Vagina (tissue), 2 donors: ENCODE measurements around the gene CDC16. TPM values are rescaled to one million over a fixed set of nuclear protein-coding genes. Genes with fewer than 3 reads are reported as not detected.
"Not testable (repeated sequence)": the region's sequence is repeated elsewhere in the genome, so short reads cannot be mapped to it uniquely, and the experiment has no call there.

Source experiments
- DNase-seq, 2 donors: peaks; one replicate each; pipeline ENCODE4 v3.0.0-alpha.2; 2017; ENCODE audit errors: extremely low spot score in 2 of 2
- H3K27ac ChIP-seq: fragments of 200-600 bp; sonication (generic); one replicate; pipeline ENCODE4 v1.5.1; 2019
- H3K27me3 ChIP-seq: fragments of 200-600 bp; sonication (generic); one replicate; pipeline ENCODE4 v1.5.1; 2019
- H3K36me3 ChIP-seq, 2 donors: fragments of 200-600 bp; sonication (generic); one replicate each; pipeline ENCODE4 v1.5.1; 2017 to 2019
- H3K4me1 ChIP-seq: fragments of 200-600 bp; sonication (generic); one replicate; pipeline ENCODE4 v1.5.1; 2019
- H3K4me3 ChIP-seq, 2 donors: fragments of 200-600 bp; sonication (generic); 1 replicate in 1 of 2; 2 replicates in 1 of 2; pipeline ENCODE4 v1.5.1; 2016 to 2019
- H3K9me3 ChIP-seq: fragments of 200-600 bp; sonication (generic); one replicate; pipeline ENCODE4 v1.5.1; 2019
- POLR2A ChIP-seq, 2 donors: fragments of 450-650 bp; IDR thresholded peaks; one replicate each; pipeline ENCODE4 v1.6.1; 2017; ENCODE audit warnings: antibody characterized with exemption in 2 of 2, mild to moderate bottlenecking in 2 of 2, moderate library complexity in 2 of 2
- POLR2AphosphoS5 ChIP-seq, 2 donors: sonication (generic); formaldehyde crosslinking; IDR thresholded peaks; one replicate each; pipeline ENCODE4 v1.9.0; 2017; ENCODE audit warnings: antibody characterized with exemption in 2 of 2, mild to moderate bottlenecking in 2 of 2, low read depth in 1 of 2; ENCODE audit not compliant: insufficient read depth in 1 of 2
- intact Hi-C: fragments of 100-400 bp; cut with DNase I; formaldehyde crosslinking; loops from one replicate; pipeline ENCODE4 v1.15.1; 2023
- total RNA-seq: library from RNA; depleted of rRNA; stranded (reverse); fragments of >200 nt; gene quantifications from one replicate; pipeline ENCODE4 v1.2.3, GENCODE V29; 2016
- TF ChIP-seq, protein P1 (sequence below), 3 experiments: fragments of 450-650 bp in 2 of 3; fragments of 200-600 bp in 1 of 3; sonication (generic) in 1 of 3; IDR thresholded peaks; one replicate each; pipeline ENCODE4 v1.5.1; 2017 to 2019; ENCODE audit warnings: antibody characterized with exemption in 3 of 3, mild to moderate bottlenecking in 2 of 3, moderate library complexity in 2 of 3

Gene CDC16
- total RNA-seq, 1 donor from 2014 or later, result 60.9 TPM

DNA sequence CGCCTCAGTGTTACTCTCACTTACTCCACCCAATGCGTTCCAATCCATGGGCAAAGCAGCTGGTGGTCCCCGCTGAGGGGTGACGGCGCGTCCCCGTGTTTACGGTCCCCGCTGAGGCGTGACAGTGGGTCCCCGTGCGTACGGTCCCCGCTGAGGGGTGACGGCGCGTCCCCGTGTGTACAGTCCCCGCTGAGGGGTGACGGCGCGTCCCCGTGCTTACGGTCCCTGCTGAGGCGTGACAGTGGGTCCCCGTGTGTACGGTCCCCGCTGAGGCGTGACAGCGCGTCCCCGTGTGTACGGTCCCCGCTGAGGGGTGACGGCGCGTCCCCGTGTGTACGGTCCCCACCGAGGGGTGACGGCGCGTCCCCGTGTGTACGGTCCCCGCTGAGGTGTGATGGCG lies 36.1 kb upstream of the CDC16 start:
- intact Hi-C loops, result no loop called here
- Histone ChIP-seq H3K4me1 (no peaks in the 10 kb centered on the region), H3K36me3 (no peaks in the 10 kb centered on the region), H3K4me3 (no peak overlapping the region), H3K27me3 (no peaks in the 10 kb centered on the region), H3K9me3 (no peaks in the 10 kb centered on the region), H3K27ac (no peak overlapping the region)
- TF ChIP-seq, protein P1, sequence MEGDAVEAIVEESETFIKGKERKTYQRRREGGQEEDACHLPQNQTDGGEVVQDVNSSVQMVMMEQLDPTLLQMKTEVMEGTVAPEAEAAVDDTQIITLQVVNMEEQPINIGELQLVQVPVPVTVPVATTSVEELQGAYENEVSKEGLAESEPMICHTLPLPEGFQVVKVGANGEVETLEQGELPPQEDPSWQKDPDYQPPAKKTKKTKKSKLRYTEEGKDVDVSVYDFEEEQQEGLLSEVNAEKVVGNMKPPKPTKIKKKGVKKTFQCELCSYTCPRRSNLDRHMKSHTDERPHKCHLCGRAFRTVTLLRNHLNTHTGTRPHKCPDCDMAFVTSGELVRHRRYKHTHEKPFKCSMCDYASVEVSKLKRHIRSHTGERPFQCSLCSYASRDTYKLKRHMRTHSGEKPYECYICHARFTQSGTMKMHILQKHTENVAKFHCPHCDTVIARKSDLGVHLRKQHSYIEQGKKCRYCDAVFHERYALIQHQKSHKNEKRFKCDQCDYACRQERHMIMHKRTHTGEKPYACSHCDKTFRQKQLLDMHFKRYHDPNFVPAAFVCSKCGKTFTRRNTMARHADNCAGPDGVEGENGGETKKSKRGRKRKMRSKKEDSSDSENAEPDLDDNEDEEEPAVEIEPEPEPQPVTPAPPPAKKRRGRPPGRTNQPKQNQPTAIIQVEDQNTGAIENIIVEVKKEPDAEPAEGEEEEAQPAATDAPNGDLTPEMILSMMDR (IDR thresholded peaks at IDR 0.05), result no peak
- no peak for TF ChIP-seq POLR2AphosphoS5 (IDR thresholded peaks at IDR 0.05; ENCODE audit: insufficient read depth in 1 of 2, low read depth in 1 of 2)
- TF ChIP-seq POLR2A (IDR thresholded peaks at IDR 0.05), result no peak
- DNase-seq, result peak in 1 of 2 donors; percentile 1

DNA sequence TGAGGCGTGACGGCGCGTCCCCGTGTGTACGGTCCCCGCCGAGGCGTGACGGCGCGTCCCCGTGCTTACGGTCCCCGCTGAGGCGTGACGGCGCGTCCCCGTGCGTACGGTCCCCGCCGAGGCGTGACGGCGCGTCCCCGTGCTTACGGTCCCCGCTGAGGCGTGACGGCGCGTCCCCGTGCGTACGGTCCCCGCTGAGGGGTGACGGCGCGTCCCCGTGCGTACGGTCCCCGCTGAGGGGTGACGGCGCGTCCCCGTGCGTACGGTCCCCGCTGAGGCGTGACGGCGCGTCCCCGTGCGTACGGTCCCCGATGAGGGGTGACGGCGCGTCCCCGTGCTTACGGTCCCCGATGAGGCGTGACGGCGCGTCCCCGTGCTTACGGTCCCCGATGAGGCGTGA lies 35.2 kb upstream of the CDC16 start:
- H3K36me3 ChIP-seq, H3K27ac ChIP-seq, H3K27me3 ChIP-seq, intact Hi-C loops, H3K9me3 ChIP-seq, DNase-seq, H3K4me3 ChIP-seq, H3K4me1 ChIP-seq: not testable (repeated sequence)

DNA sequence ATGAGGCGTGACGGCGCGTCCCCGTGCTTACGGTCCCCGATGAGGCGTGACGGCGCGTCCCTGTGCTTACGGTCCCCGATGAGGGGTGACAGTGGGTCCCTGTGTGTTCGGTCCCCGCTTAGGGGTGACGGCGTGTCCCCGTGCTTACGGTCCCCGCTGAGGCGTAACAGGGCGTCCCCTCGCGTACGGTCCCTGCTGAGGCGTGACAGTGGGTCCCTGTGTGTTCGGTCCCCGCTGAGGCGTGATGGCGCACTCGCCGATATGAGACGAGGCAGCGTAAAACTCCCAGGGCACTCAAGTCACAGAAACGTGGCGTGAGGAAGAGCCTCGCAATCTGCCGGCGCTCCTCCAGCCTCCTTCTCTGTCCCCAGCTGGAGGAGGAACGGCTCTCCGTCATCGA lies 34.7 kb upstream of the CDC16 start:
- TF ChIP-seq POLR2A (IDR thresholded peaks at IDR 0.05), result no peak
- TF ChIP-seq POLR2AphosphoS5 (IDR thresholded peaks at IDR 0.05; ENCODE audit: insufficient read depth in 1 of 2, low read depth in 1 of 2), result no peak
- TF ChIP-seq, protein P1 (IDR thresholded peaks at IDR 0.05), result no peak
- H3K27me3 ChIP-seq, result no peaks in the 10 kb centered on the region
- DNase-seq, result peak in 1 of 2 donors; percentile 60
- H3K27ac ChIP-seq, result no peak overlapping the region
- H3K9me3 ChIP-seq, result no peaks in the 10 kb centered on the region
- intact Hi-C loops, result no loop called here
- no peaks in the 10 kb centered on the region for H3K4me1 ChIP-seq
- no peaks in the 10 kb centered on the region for H3K36me3 ChIP-seq
- peak overlapping the region in 1 of 2 donors; percentile 16 for H3K4me3 ChIP-seq

DNA sequence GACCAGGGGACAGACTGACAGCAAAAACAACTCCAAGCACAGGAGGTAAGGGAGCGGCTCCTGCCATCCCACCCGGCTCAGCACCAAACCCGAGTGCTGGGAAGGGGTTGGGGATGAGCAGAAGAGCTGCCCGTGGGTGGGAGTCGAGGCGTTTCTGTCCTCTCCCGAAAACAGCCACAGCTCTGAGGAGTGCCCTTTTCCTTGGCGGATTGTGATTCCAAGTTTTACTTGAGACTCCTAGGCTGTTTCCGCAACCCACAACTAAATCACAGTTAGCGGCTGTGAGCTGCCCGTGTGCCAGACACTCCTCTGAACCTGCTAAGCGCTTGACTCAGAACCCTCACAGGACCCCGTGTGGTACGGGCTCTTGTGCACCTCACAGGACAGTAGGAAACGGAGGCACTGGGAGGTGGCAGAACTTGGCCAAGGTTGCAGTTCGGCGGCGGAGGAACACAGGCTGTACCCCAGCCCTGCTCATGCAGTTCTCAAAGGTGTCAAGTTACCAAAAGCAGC lies 34.2 kb upstream of the CDC16 start:
- DNase-seq, result peak in 1 of 2 donors; percentile 62
- intact Hi-C loops, result no loop called here
- Histone ChIP-seq H3K27me3 (no peaks in the 10 kb centered on the region), H3K36me3 (no peaks in the 10 kb centered on the region), H3K9me3 (no peaks in the 10 kb centered on the region), H3K4me1 (no peaks in the 10 kb centered on the region), H3K4me3 (peak overlapping the region in 1 of 2 donors; percentile 16), H3K27ac (no peak overlapping the region)
- TF ChIP-seq POLR2A (IDR thresholded peaks at IDR 0.05), result no peak
- TF ChIP-seq, protein P1 (IDR thresholded peaks at IDR 0.05), result no peak

DNA sequence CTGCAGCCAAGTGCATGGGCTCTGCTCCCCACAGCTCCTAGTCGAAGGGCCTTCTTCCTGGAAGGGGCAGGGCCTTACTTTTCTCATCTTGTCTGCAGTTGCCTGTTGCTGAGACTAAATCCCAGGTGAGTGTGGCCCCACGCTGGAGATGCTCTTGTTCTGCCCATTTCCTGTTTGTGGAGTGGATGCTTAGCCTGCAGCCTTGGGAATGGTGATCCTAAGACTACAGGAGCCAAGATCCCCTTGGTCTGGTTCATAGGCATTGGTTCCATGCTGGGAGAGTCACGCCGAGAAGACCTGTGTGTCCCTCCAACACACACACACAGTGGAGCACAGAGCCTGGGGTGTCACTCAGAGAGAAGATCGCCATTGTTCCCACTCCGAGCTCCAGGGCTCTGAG lies 32.1 kb upstream of the CDC16 start:
- Histone ChIP-seq H3K27me3 (no peaks in the 10 kb centered on the region), H3K36me3 (no peaks in the 10 kb centered on the region), H3K27ac (no peak overlapping the region), H3K9me3 (no peaks in the 10 kb centered on the region), H3K4me3 (no peak overlapping the region), H3K4me1 (no peaks in the 10 kb centered on the region)
- intact Hi-C loops, result no loop called here
- TF ChIP-seq, protein P1 (IDR thresholded peaks at IDR 0.05), result no peak
- TF ChIP-seq POLR2A (IDR thresholded peaks at IDR 0.05), result no peak
- no peak for TF ChIP-seq POLR2AphosphoS5 (IDR thresholded peaks at IDR 0.05; ENCODE audit: insufficient read depth in 1 of 2, low read depth in 1 of 2)
- DNase-seq, result peak in 1 of 2 donors; percentile 78
